RWPE2 (cell line): Measurements from ENCODE around the gene WDR27.

ENCODE experiments used
- ATAC-seq: fragments of 200-7000 bp; cut with Tn5 transposase; 3 replicates; pipeline ENCODE4 v1.9.1; 2021; ENCODE audit warnings: low read depth
- DNase-seq: peaks from one replicate; pipeline ENCODE4 v3.0.0-alpha.2; 2020; ENCODE audit warnings: low spot score
- H3K27ac ChIP-seq: fragments of 450-650 bp; 2 replicates; pipeline ENCODE4 v1.5.1; 2017; ENCODE audit warnings: mild to moderate bottlenecking; ENCODE audit not compliant: poor library complexity, severe bottlenecking
- H3K27me3 ChIP-seq: fragments of 250-450 bp; sonication (Bioruptor Pico); 2 replicates; pipeline ENCODE4 v1.5.1; 2021; ENCODE audit warnings: mild to moderate bottlenecking, moderate library complexity; ENCODE audit not compliant: insufficient read depth, poor library complexity, severe bottlenecking
- H3K36me3 ChIP-seq: fragments of 250-450 bp; sonication (Bioruptor Pico); 2 replicates; pipeline ENCODE4 v1.5.1; 2020; ENCODE audit warnings: low read depth, mild to moderate bottlenecking, moderate library complexity
- H3K4me1 ChIP-seq: fragments of 250-450 bp; sonication (Bioruptor Pico); 2 replicates; pipeline ENCODE4 v1.5.1; 2021; ENCODE audit warnings: mild to moderate bottlenecking, moderate library complexity; ENCODE audit not compliant: insufficient read depth, poor library complexity, severe bottlenecking
- H3K4me3 ChIP-seq: fragments of 250-450 bp; sonication (Bioruptor Pico); 2 replicates; pipeline ENCODE4 v1.5.1; 2021; ENCODE audit warnings: mild to moderate bottlenecking, moderate library complexity; ENCODE audit not compliant: severe bottlenecking
- H3K9me3 ChIP-seq: fragments of 250-450 bp; sonication (Bioruptor Pico); 2 replicates; pipeline ENCODE4 v1.5.1; 2021; ENCODE audit warnings: mild to moderate bottlenecking, moderate library complexity; ENCODE audit not compliant: severe bottlenecking
- CTCF ChIP-seq: fragments of 450-650 bp; IDR thresholded peaks from one replicate; pipeline ENCODE4 v1.5.1; 2017; ENCODE audit warnings: mild to moderate bottlenecking, moderate library complexity; ENCODE audit not compliant: poor library complexity, severe bottlenecking

WDR27 gene

DNA sequence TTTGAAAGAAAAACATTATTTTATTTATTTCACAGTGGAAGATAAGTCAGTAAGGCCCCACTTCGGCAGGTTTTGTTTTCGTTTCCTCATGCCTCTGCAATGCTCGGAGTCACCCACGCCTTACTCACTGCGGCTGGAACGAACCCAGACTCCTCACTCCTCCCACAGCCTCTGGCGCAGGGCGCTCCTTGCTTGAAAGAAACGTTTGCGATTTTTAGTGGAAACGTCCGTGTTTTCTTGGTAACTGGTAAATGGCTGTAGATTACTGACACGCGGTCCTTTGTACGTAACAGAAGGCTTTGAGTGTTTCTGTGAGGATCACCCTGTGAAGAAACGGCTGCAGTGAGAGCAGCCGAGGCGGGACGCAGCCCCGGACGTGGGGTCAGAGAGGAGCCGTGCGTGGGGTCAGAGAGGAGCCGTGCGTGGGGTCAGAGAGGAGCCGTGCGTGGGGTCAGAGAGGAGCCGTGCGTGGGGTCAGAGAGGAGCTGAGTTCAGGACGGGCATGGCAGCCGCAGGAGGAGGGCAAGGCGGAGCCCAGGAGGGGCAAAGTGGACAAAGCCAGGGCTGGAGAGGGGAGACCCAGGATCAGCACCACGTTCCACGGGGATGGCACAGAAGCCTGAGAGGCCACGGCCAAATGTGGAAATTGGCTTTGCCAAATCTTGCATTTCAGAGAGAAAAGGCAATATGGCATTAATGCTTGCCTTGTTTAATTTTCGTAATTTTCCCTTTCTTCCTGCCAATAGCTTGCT is 249.5 kb downstream of the WDR27 start:
- Histone ChIP-seq H3K4me1 (peaks cover 4% of the 10 kb centered on the region), H3K9me3 (no peaks in the 10 kb centered on the region), H3K27me3 (no peaks in the 10 kb centered on the region), H3K4me3 (no peak overlapping the region), H3K27ac (no peak overlapping the region), H3K36me3 (no peaks in the 10 kb centered on the region)
- ATAC-seq (no peak), DNase-seq (no peak)
- TF ChIP-seq CTCF: no peak

GRCh38 chr6:169451065-169451838 is 250.6 kb downstream of the WDR27 start:
- TF ChIP-seq CTCF: no peak
- no peak overlapping the region for H3K27ac ChIP-seq
- no peaks in the 10 kb centered on the region for H3K9me3 ChIP-seq
- no peak overlapping the region for H3K4me3 ChIP-seq
- H3K36me3 ChIP-seq: no peaks in the 10 kb centered on the region
- ATAC-seq (no peak), DNase-seq (no peak)
- H3K4me1 ChIP-seq: peaks cover 4% of the 10 kb centered on the region
- no peaks in the 10 kb centered on the region for H3K27me3 ChIP-seq

- no peak for ATAC-seq
- H3K4me1 ChIP-seq: peaks cover 4% of the 10 kb centered on the region
- no peak for TF ChIP-seq CTCF
Observed at GRCh38 chr6:169450097-169450496, 251.7 kb downstream of the WDR27 start.

GRCh38 chr6:169449221-169449620 is 252.6 kb downstream of the WDR27 start:
- H3K36me3 ChIP-seq: no peaks in the 10 kb centered on the region
- H3K4me3 ChIP-seq: no peak overlapping the region
- peaks cover 4% of the 10 kb centered on the region for H3K4me1 ChIP-seq
- DNase-seq (no peak), ATAC-seq (no peak)
- TF ChIP-seq CTCF: no peak
- H3K27me3 ChIP-seq: no peaks in the 10 kb centered on the region
- H3K9me3 ChIP-seq: no peaks in the 10 kb centered on the region
- no peak overlapping the region for H3K27ac ChIP-seq

More at GRCh38 chr6:169450097-169450496, 251.7 kb downstream of the WDR27 start:
- Histone ChIP-seq H3K27ac (no peak overlapping the region), H3K9me3 (no peaks in the 10 kb centered on the region), H3K4me3 (no peak overlapping the region), H3K36me3 (no peaks in the 10 kb centered on the region), H3K27me3 (no peaks in the 10 kb centered on the region)
- DNase-seq: no peak
